Measurements from ENCODE around the gene WASF2. TPM values are rescaled to one million over a fixed set of nuclear protein-coding genes. Genes with fewer than 3 reads are reported as not detected.
"Not testable (repeated sequence)": the region's sequence is repeated elsewhere in the genome, so short reads cannot be mapped to it uniquely, and the experiment has no call there.

Gene WASF2, protein sequence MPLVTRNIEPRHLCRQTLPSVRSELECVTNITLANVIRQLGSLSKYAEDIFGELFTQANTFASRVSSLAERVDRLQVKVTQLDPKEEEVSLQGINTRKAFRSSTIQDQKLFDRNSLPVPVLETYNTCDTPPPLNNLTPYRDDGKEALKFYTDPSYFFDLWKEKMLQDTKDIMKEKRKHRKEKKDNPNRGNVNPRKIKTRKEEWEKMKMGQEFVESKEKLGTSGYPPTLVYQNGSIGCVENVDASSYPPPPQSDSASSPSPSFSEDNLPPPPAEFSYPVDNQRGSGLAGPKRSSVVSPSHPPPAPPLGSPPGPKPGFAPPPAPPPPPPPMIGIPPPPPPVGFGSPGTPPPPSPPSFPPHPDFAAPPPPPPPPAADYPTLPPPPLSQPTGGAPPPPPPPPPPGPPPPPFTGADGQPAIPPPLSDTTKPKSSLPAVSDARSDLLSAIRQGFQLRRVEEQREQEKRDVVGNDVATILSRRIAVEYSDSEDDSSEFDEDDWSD
- 21.4 and 27.9 TPM in 2 replicates for total RNA-seq

DNA sequence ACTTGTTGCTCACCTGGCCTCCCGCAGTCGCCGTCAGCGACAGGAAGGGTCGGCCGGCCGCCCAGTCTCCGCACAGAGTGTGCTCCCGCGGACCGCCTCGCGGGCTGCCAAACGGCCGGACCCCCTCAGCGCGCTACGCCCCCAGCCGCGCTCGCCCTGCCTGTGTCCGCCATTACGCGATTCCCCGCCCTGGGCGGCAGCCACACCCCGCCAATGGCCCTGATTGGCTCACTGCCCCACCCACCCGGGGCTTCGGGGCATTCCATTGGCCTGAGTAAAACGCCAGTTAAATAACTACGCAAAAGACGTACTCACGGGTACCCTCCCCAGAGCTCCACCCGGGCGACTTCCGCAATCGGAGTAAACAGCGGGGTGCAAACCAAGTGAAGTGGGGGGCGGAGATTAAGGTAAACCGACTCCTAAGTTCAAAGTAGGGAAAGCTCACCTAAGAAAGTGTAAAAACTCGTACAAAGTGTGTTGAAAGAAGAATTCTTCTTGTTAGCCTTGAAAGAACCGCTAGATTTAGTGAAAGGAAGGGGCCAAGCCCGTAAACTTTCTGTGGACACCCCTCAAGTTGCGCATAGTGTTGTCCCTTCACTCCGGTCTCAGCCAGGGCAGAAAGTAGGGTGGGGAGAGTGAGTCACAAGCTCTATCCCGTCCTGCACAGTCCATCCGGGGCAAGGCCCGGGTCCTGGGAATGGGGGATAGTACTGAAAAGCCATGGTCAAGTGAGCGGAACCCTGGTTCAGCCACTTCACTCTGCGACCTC, at the start of gene WASF2:
WASF2 (minus strand) TSS at position 195 of the 769 bp plus-strand sequence. CDS start 61,277 bp downstream, outside the sequence.
- DNase-seq (ENCODE audit: low read depth), result peak; percentile 86
- TF ChIP-seq, protein P1, sequence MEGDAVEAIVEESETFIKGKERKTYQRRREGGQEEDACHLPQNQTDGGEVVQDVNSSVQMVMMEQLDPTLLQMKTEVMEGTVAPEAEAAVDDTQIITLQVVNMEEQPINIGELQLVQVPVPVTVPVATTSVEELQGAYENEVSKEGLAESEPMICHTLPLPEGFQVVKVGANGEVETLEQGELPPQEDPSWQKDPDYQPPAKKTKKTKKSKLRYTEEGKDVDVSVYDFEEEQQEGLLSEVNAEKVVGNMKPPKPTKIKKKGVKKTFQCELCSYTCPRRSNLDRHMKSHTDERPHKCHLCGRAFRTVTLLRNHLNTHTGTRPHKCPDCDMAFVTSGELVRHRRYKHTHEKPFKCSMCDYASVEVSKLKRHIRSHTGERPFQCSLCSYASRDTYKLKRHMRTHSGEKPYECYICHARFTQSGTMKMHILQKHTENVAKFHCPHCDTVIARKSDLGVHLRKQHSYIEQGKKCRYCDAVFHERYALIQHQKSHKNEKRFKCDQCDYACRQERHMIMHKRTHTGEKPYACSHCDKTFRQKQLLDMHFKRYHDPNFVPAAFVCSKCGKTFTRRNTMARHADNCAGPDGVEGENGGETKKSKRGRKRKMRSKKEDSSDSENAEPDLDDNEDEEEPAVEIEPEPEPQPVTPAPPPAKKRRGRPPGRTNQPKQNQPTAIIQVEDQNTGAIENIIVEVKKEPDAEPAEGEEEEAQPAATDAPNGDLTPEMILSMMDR (conservative IDR thresholded peaks at IDR 0.05; ENCODE audit: low read depth, low read length), result no peak
- H3K4me3 ChIP-seq (ENCODE audit: low read depth, low read length), result peak within 1 kb of the TSS; percentile 100

DNA sequence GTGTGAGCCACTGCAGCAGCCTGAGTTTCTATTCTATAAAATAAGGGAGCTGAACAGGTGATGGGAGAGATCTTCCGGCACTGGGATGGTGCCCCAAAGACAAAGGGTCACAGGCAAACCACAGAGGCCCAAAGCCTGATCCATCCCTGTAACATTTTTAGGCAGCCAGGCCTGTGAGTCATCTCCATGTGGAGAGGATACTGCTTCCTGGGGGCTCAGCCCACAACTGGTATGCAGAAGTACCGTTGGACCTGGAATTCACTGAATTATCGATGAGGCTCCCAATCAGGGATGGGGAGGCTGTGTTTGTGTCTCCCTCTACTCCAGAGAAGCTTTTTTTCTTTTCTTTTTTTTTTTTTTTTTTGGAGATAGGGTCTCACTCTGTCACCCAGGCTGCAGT, 48.8 kb upstream of the WASF2 start:
- TF ChIP-seq, protein P1 (conservative IDR thresholded peaks at IDR 0.05; ENCODE audit: low read depth, low read length), result no peak

DNA sequence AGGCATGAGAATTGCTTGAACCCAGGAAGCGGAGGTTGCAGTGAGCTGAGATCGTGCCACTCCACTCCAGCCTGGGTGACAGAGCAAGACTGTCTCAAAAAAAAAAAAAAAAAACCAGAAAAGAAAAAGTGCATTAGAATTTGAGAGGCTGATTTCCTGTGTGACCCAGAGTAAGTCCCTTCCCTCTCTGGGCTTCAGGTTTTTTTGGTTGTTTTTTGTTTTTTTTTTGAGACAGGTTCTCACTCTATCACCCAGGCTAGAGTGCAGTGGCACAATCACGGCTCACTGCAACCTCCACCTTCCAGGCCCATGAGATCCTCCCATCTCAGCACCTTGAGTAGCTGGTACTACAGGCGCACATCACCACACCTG, 48.3 kb upstream of the WASF2 start:
- DNase-seq (ENCODE audit: low read depth); H3K4me3 ChIP-seq (ENCODE audit: low read depth, low read length): not testable (repeated sequence)

More for the DNA sequence above, 48.8 kb upstream of the WASF2 start:
- H3K4me3 ChIP-seq (ENCODE audit: low read depth, low read length), result no peak overlapping the region
- no peak for DNase-seq (ENCODE audit: low read depth)

DNA sequence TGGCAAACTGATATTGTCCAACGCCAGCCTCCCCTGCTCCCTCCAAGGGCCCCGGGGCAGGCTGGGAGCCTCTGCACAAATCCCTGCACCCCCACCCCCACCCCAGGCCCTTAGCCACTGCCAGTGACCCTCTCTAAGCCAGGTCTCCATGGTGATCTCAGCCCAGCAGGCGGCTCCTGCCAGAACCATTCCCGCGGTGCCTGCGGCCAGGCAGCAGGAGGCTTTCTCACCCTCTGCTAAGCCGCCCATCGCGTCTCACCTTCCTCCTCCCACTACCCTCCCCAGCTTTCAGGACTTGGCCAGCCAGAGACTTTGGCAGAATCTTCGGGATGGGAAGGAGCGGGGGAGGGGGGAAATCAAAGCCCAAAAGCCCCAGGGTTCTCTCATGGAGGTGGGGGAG, 46.8 kb upstream of the WASF2 start:
- TF ChIP-seq, protein P1 (conservative IDR thresholded peaks at IDR 0.05; ENCODE audit: low read depth, low read length), result no peak
- no peak overlapping the region for H3K4me3 ChIP-seq (ENCODE audit: low read depth, low read length)
- DNase-seq (ENCODE audit: low read depth), result no peak

DNA sequence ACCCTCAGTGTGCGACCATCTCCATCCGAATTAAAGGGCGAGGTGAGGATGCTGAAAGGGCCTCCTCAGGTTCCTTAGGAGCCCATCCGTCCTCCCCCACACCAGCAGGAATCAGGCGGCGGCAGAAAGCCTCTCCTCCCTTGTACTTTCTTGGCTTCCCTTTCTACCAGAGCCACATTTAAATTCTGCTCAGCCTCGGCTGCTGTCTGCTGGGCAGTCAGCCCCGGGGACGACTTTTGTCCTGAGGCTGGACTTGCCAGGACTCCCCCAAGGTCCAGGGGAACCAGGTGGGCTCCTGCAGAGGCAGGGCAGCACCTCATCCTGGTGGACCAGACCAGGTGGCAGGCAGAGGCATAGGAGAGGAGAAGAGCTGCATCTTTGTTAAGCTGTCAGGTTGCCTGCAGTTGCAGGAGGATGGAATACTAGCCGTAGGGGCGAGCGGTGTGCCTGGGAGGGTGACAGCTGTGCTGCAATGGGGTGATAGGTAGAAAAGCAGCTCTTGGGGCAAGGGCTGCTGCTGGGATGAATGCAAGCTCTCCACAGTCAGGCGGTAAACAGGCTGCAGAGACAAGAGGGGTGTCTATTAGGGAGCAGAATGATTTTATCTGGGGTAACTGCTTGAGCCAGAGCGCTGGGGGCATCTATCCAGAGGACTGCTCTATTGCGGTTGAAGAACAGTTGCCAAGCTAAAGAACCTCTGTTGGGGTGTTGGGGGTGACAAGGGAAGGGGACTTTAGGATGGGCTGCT, 46.2 kb upstream of the WASF2 start:
- TF ChIP-seq, protein P1 (conservative IDR thresholded peaks at IDR 0.05; ENCODE audit: low read depth, low read length), result no peak
- no peak for DNase-seq (ENCODE audit: low read depth)
- H3K4me3 ChIP-seq (ENCODE audit: low read depth, low read length), result no peak overlapping the region

DNA sequence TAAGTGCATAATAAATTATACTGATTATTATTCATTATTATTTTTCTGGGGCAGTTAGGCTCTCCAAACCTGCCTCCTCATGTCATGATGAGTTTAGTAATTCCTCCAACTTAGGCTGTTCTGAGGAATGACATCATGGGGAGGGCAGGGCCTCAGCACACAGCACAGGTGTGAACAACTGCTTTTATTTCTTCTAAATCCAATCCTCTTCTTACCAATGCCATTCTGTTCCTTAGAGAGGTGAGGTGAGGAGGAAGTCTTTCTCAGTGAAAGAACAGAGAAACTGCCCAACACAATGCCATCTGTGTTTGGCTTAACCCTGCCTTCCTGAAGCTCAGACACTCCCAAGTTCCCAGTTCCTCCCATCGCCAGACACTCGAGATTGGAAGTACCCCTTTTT, 45.4 kb upstream of the WASF2 start:
- TF ChIP-seq, protein P1 (conservative IDR thresholded peaks at IDR 0.05; ENCODE audit: low read depth, low read length), result no peak
- H3K4me3 ChIP-seq (ENCODE audit: low read depth, low read length), result no peak overlapping the region
- DNase-seq (ENCODE audit: low read depth), result no peak
